SU-DHL-6 (cell line): ENCODE measurements around the gene FTCD.

Experiments
- EZH2phosphoT487 ChIP-seq: fragments of 200-600 bp; sonication (generic), shearing (Covaris generic); conservative IDR thresholded peaks from 2 replicates; pipeline ENCODE4 v1.6.1; 2018; ENCODE audit warnings: mild to moderate bottlenecking, antibody characterized with exemption, low read length, moderate library complexity, mixed read lengths
- TF ChIP-seq, protein P1 (sequence below): fragments of 200-600 bp; sonication (generic); IDR thresholded peaks from one replicate; pipeline ENCODE4 v1.5.1; 2017; ENCODE audit warnings: antibody characterized with exemption, mild to moderate bottlenecking, low read length, moderate library complexity; ENCODE audit not compliant: insufficient read depth, poor library complexity, severe bottlenecking

DNA sequence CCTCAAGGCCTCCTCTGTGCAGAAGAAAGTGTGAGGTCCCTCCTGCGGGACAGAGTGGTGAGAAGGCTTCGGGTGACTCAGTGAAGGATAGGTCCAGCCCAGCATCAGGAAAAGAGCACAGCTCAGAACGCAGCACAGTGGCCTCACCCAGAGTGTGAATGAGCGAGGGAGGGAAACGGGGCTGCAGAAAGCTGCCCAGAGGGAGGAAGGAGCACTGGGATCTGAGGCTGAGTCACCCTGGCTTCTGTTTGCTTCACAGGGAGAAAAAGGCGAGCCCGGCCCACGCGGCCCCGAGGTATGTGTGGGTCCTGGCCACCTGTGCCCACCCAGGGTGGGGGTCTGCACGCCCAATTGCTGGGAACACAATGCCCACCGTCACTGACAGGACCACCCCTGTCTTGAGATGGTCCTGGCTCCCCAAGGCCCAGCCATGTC is 33.1 kb downstream of the FTCD start:
- TF ChIP-seq, protein P1, sequence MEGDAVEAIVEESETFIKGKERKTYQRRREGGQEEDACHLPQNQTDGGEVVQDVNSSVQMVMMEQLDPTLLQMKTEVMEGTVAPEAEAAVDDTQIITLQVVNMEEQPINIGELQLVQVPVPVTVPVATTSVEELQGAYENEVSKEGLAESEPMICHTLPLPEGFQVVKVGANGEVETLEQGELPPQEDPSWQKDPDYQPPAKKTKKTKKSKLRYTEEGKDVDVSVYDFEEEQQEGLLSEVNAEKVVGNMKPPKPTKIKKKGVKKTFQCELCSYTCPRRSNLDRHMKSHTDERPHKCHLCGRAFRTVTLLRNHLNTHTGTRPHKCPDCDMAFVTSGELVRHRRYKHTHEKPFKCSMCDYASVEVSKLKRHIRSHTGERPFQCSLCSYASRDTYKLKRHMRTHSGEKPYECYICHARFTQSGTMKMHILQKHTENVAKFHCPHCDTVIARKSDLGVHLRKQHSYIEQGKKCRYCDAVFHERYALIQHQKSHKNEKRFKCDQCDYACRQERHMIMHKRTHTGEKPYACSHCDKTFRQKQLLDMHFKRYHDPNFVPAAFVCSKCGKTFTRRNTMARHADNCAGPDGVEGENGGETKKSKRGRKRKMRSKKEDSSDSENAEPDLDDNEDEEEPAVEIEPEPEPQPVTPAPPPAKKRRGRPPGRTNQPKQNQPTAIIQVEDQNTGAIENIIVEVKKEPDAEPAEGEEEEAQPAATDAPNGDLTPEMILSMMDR: no peak
- TF ChIP-seq EZH2phosphoT487: no peak
